Colonic mucosa (tissue), 4 donors: ENCODE results near the gene NKX2-2. TPM values are rescaled to one million over a fixed set of nuclear protein-coding genes. Genes with fewer than 3 reads are reported as not detected.

ENCODE experiments used
- DNase-seq: peaks from one replicate; pipeline ENCODE4 v3.0.0-alpha.2; 2020
- H3K27ac ChIP-seq: fragments of 200-600 bp; one replicate; pipeline ENCODE4 v1.8.0; 2021
- H3K27me3 ChIP-seq: fragments of 200-600 bp; one replicate; pipeline ENCODE4 v1.8.0; 2021
- H3K36me3 ChIP-seq: fragments of 200-600 bp; one replicate; pipeline ENCODE4 v1.8.0; 2021
- H3K4me1 ChIP-seq: fragments of 200-600 bp; one replicate; pipeline ENCODE4 v1.8.0; 2021; ENCODE audit warnings: mild to moderate bottlenecking
- H3K4me3 ChIP-seq: fragments of 200-600 bp; one replicate; pipeline ENCODE4 v1.8.0; 2021
- H3K9ac ChIP-seq, 2 donors: one replicate each; pipeline ENCODE4 v1.7.0; 2013; ENCODE audit warnings: control low read depth in 2 of 2, low read depth in 2 of 2, low read length in 2 of 2
- H3K9me3 ChIP-seq: fragments of 200-600 bp; one replicate; pipeline ENCODE4 v1.8.0; 2021
- intact Hi-C: fragments of 100-400 bp; cut with DNase I; formaldehyde crosslinking; loops from one replicate; pipeline ENCODE4 v1.14.1; 2022
- total RNA-seq, 2 donors: library from RNA; stranded (reverse); fragmentation: NEBNext Ultra II Directional in 1 of 2; extraction: Animal tissue kit (Norgen Biotek cat#: 25700) in 1 of 2; gene quantifications; one replicate each; pipeline ENCODE4 v1.2.1, GENCODE V29; 2021
- TF ChIP-seq, protein P1 (sequence below): fragments of 200-600 bp; IDR thresholded peaks from one replicate; pipeline ENCODE4 v1.8.0; 2022; ENCODE audit warnings: antibody characterized with exemption, mild to moderate bottlenecking
- donor health status: healthy.
- donor health status: DM: no; HTN: no; CAD: no.
- donor health status: DM: no; HTN: no; CAD: no.

NKX2-2 gene
- total RNA-seq, 2 donors from 2014 or later, result 1.4 to 1.6 TPM

DNA sequence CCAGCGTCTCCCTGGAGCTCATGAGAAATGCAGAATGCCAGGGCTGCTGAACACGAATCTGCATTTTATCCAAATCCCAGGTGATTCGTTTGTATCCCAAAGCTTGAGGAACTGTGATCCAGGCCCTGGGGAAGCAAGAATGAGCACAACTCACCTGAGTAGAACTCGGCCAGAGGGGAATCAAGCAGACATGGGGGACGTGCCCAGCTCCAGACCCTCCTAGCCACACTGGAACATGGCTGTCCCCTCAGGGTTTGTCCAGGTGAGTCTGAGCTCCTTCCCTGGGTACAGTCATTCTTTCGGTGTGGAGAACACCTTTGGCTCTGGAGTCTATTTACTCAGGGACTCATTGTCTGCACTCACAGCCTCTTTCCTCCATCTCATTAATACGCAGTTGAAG lies 13.3 kb downstream of the NKX2-2 start:
- H3K27ac ChIP-seq, result no peak overlapping the region
- DNase-seq, result no peak
- peaks cover 12% of the 10 kb centered on the region for H3K27me3 ChIP-seq
- peaks cover 4% of the 10 kb centered on the region for H3K4me1 ChIP-seq
- no peak overlapping the region for H3K4me3 ChIP-seq
- no peak overlapping the region for H3K9ac ChIP-seq
- H3K36me3 ChIP-seq, result no peaks in the 10 kb centered on the region
- TF ChIP-seq, protein P1, sequence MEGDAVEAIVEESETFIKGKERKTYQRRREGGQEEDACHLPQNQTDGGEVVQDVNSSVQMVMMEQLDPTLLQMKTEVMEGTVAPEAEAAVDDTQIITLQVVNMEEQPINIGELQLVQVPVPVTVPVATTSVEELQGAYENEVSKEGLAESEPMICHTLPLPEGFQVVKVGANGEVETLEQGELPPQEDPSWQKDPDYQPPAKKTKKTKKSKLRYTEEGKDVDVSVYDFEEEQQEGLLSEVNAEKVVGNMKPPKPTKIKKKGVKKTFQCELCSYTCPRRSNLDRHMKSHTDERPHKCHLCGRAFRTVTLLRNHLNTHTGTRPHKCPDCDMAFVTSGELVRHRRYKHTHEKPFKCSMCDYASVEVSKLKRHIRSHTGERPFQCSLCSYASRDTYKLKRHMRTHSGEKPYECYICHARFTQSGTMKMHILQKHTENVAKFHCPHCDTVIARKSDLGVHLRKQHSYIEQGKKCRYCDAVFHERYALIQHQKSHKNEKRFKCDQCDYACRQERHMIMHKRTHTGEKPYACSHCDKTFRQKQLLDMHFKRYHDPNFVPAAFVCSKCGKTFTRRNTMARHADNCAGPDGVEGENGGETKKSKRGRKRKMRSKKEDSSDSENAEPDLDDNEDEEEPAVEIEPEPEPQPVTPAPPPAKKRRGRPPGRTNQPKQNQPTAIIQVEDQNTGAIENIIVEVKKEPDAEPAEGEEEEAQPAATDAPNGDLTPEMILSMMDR, result no peak
- intact Hi-C loops, result loop anchor here (10.0 kb wide), 1 partner anchor 456 kb away; no protein-coding TSS in a partner anchor
- H3K9me3 ChIP-seq, result no peaks in the 10 kb centered on the region

DNA sequence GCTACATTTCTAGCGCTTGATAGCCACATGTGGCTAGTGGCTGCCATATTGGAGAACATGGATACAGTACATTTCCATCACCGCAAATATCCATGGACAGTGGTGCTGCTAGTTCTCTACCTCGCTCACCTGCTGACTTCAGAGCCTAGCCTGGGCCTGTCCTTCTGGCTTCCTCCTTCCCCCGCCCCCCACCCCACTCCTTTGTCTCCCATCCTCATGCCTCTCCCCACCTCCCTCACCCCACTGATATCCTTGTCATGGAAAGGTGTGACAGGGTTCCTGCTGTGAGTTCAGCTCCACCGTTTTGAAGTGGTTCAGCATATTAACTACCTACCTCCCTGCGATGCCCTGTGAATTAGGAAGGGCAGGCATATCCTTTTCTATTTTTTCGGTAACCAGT lies 14.2 kb downstream of the NKX2-2 start:
- no peaks in the 10 kb centered on the region for H3K36me3 ChIP-seq
- TF ChIP-seq, protein P1, result no peak
- no peak overlapping the region for H3K9ac ChIP-seq
- no peaks in the 10 kb centered on the region for H3K4me1 ChIP-seq
- no peak overlapping the region for H3K27ac ChIP-seq
- peaks cover 4% of the 10 kb centered on the region for H3K27me3 ChIP-seq
- no peak for DNase-seq
- intact Hi-C loops, result loop anchor here (10.0 kb wide), 1 partner anchor 455 kb away; no protein-coding TSS in a partner anchor
- H3K9me3 ChIP-seq, result no peaks in the 10 kb centered on the region
- no peak overlapping the region for H3K4me3 ChIP-seq

- H3K27me3 ChIP-seq, result no peaks in the 10 kb centered on the region
- H3K27ac ChIP-seq, result no peak overlapping the region
- intact Hi-C loops, result no loop called here
- H3K4me3 ChIP-seq, result no peak overlapping the region
- H3K4me1 ChIP-seq, result no peaks in the 10 kb centered on the region
- no peaks in the 10 kb centered on the region for H3K9me3 ChIP-seq
- DNase-seq, result no peak
- TF ChIP-seq, protein P1, result no peak
- no peaks in the 10 kb centered on the region for H3K36me3 ChIP-seq
- H3K9ac ChIP-seq, result no peak overlapping the region
Measured at GRCh38 chr20:21498635-21499034, 15.2 kb downstream of the NKX2-2 start.

GRCh38 chr20:21498195-21498594 lies 15.7 kb downstream of the NKX2-2 start:
- intact Hi-C loops, result no loop called here

GRCh38 chr20:21496452-21496851 lies 17.4 kb downstream of the NKX2-2 start:
- H3K27ac ChIP-seq, result no peak overlapping the region
- no peaks in the 10 kb centered on the region for H3K27me3 ChIP-seq
- no peaks in the 10 kb centered on the region for H3K36me3 ChIP-seq
- H3K4me1 ChIP-seq, result no peaks in the 10 kb centered on the region
- no peaks in the 10 kb centered on the region for H3K9me3 ChIP-seq
- H3K4me3 ChIP-seq, result no peak overlapping the region
- intact Hi-C loops, result no loop called here
- no peak for DNase-seq
- TF ChIP-seq, protein P1, result no peak
- no peak overlapping the region for H3K9ac ChIP-seq

More at GRCh38 chr20:21498195-21498594, 15.7 kb downstream of the NKX2-2 start:
- Histone ChIP-seq H3K4me3 (no peak overlapping the region), H3K27me3 (no peaks in the 10 kb centered on the region), H3K9me3 (no peaks in the 10 kb centered on the region), H3K9ac (no peak overlapping the region), H3K36me3 (no peaks in the 10 kb centered on the region), H3K4me1 (no peaks in the 10 kb centered on the region), H3K27ac (no peak overlapping the region)
- DNase-seq, result no peak
- TF ChIP-seq, protein P1, result no peak
